ENCODE results near the gene ZNF577.

DNA sequence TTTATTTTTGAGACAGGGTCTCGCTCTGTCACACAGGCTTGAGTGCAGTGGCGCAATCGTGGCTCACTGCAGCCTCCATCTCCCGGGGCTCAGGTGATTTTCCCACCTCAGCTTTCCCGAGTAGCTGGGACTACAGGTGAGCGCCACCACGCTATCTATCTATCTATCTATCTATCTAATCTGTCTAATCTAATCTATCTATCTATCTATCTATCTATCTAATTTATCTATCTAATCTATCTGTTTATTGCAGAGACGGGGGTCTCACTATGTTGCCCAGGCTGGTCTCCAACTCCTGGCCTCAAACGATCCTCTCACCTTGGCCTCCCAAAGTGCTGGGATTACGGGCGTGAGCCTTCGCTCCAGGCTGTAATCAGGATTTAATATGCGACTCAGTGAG, 40.1 kb upstream of the ZNF577 start:
- TF ChIP-seq POLR2A (IDR thresholded peaks at IDR 0.05; ENCODE audit: low read depth, low read length), result no peak
- TF ChIP-seq POLR2AphosphoS5 (IDR thresholded peaks at IDR 0.05; ENCODE audit: insufficient read depth, low read depth, low read length), result no peak

Measured in endothelial cell of umbilical vein (primary cell).